ENCODE results near the gene MAD1L1. TPM values are rescaled to one million over a fixed set of nuclear protein-coding genes. Genes with fewer than 3 reads are reported as not detected.

Gene MAD1L1
- total RNA-seq, 1 experiment from 2014 or later: 50.8 TPM

- no TSS peak for BruUV-seq (replicated peaks)
- CTCF ChIA-PET: no interaction called here
- TF ChIP-seq EZH2 (IDR thresholded peaks at IDR 0.05; ENCODE audit: low read depth) (no peak), CTCF (conservative IDR thresholded peaks at IDR 0.05) (no peak)
Observed at GRCh38 chr7:2053395-2053794, 179.3 kb downstream of the MAD1L1 start.

GRCh38 chr7:2052657-2053048, 180.1 kb downstream of the MAD1L1 start:
- no peak for DNase-seq
- no peaks in the 10 kb centered on the region for H3K79me2 ChIP-seq (ENCODE audit: low read depth)
- no peaks in the 10 kb centered on the region for H3K4me1 ChIP-seq (replicated peaks; ENCODE audit: insufficient read depth)
- intact Hi-C loops (cut with micrococcal nuclease; ENCODE audit: unreplicated experiment): no loop called here
- no peak for TF ChIP-seq EZH2 (IDR thresholded peaks at IDR 0.05; ENCODE audit: low read depth)
- TF ChIP-seq CTCF (conservative IDR thresholded peaks at IDR 0.05): no peak
- no peaks in the 10 kb centered on the region for H3K9me2 ChIP-seq (ENCODE audit: insufficient read depth)
- ChIA-PET CTCF (no interaction called here), POLR2A (ENCODE audit: unreplicated experiment) (no interaction called here)
- H3K4me2 ChIP-seq: no peak overlapping the region
- H3K27me3 ChIP-seq (ENCODE audit: insufficient read depth, low read depth): no peaks in the 10 kb centered on the region
- no peaks in the 10 kb centered on the region for H3K9me3 ChIP-seq (ENCODE audit: insufficient read depth, low read depth)
- H3K27ac ChIP-seq: no peak overlapping the region
- no peak overlapping the region for H2AFZ ChIP-seq
- peaks cover 10% of the 10 kb centered on the region for H4K20me1 ChIP-seq (ENCODE audit: insufficient read depth)
- H3K4me3 ChIP-seq: no peak overlapping the region
- no TSS peak for BruUV-seq (replicated peaks)
- peaks cover 7% of the 10 kb centered on the region; the same call in 1 of the 2 replicates for H3F3A ChIP-seq (ENCODE audit: insufficient read depth, low read depth)
- no peaks in the 10 kb centered on the region for H3K36me3 ChIP-seq (ENCODE audit: low read depth)

More at GRCh38 chr7:2053395-2053794, 179.3 kb downstream of the MAD1L1 start:
- no peaks in the 10 kb centered on the region for H3K36me3 ChIP-seq (ENCODE audit: low read depth)
- no peak overlapping the region for H3K27ac ChIP-seq
- H3K9me3 ChIP-seq (ENCODE audit: insufficient read depth, low read depth): no peaks in the 10 kb centered on the region
- no peaks in the 10 kb centered on the region for H3F3A ChIP-seq (ENCODE audit: insufficient read depth, low read depth)
- no peaks in the 10 kb centered on the region for H3K27me3 ChIP-seq (ENCODE audit: insufficient read depth, low read depth)
- no peak overlapping the region for H2AFZ ChIP-seq
- no peak for DNase-seq
- intact Hi-C loops (cut with micrococcal nuclease; ENCODE audit: unreplicated experiment): no loop called here
- H3K4me2 ChIP-seq: no peak overlapping the region
- no peaks in the 10 kb centered on the region for H3K9me2 ChIP-seq (ENCODE audit: insufficient read depth)
- no peaks in the 10 kb centered on the region for H3K79me2 ChIP-seq (ENCODE audit: low read depth)
- H3K4me1 ChIP-seq (replicated peaks; ENCODE audit: insufficient read depth): no peaks in the 10 kb centered on the region
- H4K20me1 ChIP-seq (ENCODE audit: insufficient read depth): peaks cover 5% of the 10 kb centered on the region
- POLR2A ChIA-PET (ENCODE audit: unreplicated experiment): no interaction called here
- no peak overlapping the region for H3K4me3 ChIP-seq

- intact Hi-C loops (cut with micrococcal nuclease; ENCODE audit: unreplicated experiment): no loop called here
- no peaks in the 10 kb centered on the region for H3K36me3 ChIP-seq (ENCODE audit: low read depth)
- BruUV-seq (replicated peaks): no TSS peak
Observed at GRCh38 chr7:2051707-2052656, 180.8 kb downstream of the MAD1L1 start.

More at GRCh38 chr7:2051707-2052656, 180.8 kb downstream of the MAD1L1 start:
- no peak overlapping the region for H2AFZ ChIP-seq
- ChIA-PET CTCF (no interaction called here), POLR2A (ENCODE audit: unreplicated experiment) (no interaction called here)
- peaks cover 16% of the 10 kb centered on the region for H4K20me1 ChIP-seq (ENCODE audit: insufficient read depth)
- no peak overlapping the region for H3K4me2 ChIP-seq
- TF ChIP-seq CTCF (conservative IDR thresholded peaks at IDR 0.05) (no peak), EZH2 (IDR thresholded peaks at IDR 0.05; ENCODE audit: low read depth) (no peak)
- no peak overlapping the region for H3K4me3 ChIP-seq
- DNase-seq: no peak
- H3K9me2 ChIP-seq (ENCODE audit: insufficient read depth): no peaks in the 10 kb centered on the region
- no peak overlapping the region for H3K27ac ChIP-seq
- peaks cover 7% of the 10 kb centered on the region; the same call in 1 of the 2 replicates for H3F3A ChIP-seq (ENCODE audit: insufficient read depth, low read depth)
- H3K27me3 ChIP-seq (ENCODE audit: insufficient read depth, low read depth): no peaks in the 10 kb centered on the region
- no peaks in the 10 kb centered on the region for H3K4me1 ChIP-seq (replicated peaks; ENCODE audit: insufficient read depth)
- no peaks in the 10 kb centered on the region for H3K79me2 ChIP-seq (ENCODE audit: low read depth)
- H3K9me3 ChIP-seq (ENCODE audit: insufficient read depth, low read depth): no peaks in the 10 kb centered on the region

All from PC-9 (cell line).